GM18873 (cell line): ENCODE measurements around the gene DIP2B.

Experiments used
- ATAC-seq: cut with Tn5 transposase; IDR thresholded peaks from one replicate; pipeline ENCODE4 v1.9.1; 2021; ENCODE audit warnings: mild to moderate bottlenecking, moderate library complexity, moderate number of reproducible peaks; ENCODE audit not compliant: unreplicated experiment, low FRiP score

DIP2B gene

GRCh38 chr12:50634379-50634778, 129.6 kb downstream of the DIP2B start:
- no peak for ATAC-seq

DNA sequence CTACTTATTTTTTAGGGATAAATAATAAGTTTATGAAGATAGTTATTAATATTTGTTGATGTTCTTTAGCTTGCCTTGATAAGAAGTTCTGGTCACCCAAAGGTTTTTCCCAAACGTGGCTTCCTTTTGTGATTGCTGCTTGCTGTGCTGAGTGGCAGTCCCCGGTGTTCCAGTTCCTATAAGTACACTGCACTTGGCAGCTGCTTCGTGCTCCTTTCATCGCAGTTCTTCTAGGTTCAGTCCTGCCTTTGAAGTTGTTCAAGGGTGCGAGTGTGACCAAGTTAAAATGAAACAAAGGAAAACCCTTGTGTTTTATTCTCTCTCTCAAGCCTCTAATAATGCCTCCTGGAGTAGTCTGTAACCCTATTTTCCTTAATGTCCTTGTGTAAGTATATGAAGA, 130.6 kb downstream of the DIP2B start:
- no peak for ATAC-seq

- ATAC-seq: no peak
These were observed 131.1 kb downstream of the DIP2B start for GRCh38 chr12:50635857-50636256.

GRCh38 chr12:50636505-50636904, 131.7 kb downstream of the DIP2B start:
- no peak for ATAC-seq

DNA sequence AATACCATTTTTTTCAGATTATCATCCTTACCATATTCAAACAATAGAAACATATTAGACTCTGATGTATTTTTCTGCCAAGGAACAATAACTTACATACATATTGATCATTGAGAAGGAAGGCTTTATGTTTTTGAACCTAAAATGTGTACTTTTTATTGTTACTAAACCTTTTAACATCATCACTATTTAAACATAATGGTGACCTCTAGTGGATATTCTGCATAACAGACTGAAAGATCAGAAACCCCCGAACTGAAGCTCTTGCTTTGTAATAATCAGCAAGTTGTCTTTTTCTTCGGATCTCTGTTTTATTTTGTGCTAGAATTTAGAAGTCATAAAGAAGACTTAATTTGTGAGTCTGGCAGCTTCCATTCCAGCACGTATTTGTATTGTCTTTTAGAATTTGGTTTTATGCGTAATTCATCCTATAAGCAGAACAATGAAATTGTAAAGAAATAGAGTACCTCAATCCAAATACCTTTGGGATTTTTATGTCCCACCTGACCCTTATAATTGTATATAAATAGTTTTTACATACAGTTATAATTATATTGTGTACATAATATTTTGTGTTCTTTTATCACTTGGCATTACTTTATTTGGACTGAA, 133.2 kb downstream of the DIP2B start:
- ATAC-seq: no peak

GRCh38 chr12:50638482-50638880, 133.7 kb downstream of the DIP2B start:
- ATAC-seq: no peak

DNA sequence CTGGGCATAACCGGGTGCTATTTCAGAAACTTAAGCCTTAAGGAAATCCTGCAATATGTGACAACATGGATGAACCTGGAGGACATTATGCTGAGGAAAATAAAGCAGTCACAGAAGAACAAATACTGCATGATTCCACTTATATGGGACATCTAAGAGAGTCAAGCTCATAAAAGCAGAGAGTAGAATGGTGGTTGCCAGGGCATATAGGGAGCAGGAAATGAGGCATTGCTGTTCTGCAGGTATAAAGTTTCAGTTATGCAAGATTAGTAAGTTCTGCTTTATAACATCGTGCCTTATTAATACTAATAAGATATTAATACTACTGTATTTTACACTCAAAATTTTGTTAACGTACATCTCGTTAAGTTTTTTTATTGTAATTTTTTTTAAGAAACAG, 134.9 kb downstream of the DIP2B start:
- no peak for ATAC-seq

- no peak for ATAC-seq
These were observed 135.6 kb downstream of the DIP2B start for GRCh38 chr12:50640321-50640939.

DNA sequence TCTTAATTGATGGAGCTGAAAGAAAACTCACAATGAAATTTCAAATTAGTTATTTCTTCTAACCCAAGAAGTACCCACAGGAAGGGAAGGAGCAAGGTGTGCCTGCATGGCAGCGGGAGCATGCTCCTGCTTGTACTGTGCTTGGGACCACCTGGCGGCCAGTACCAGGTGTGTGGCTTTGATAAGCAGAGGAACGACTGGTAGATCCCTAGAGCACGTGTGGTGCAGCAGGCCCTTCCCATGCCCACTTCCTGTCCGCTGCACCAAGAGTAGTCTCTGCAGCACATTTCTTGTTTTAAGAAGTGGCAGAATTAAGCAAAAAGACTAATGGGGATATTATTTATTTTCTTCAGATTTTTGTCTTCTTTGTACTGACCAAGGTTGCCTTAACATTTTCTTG, 136.8 kb downstream of the DIP2B start:
- no peak for ATAC-seq

GRCh38 chr12:50642035-50642451, 137.3 kb downstream of the DIP2B start:
- no peak for ATAC-seq

- no peak for ATAC-seq
These were observed 138.0 kb downstream of the DIP2B start for GRCh38 chr12:50642761-50643160.

- ATAC-seq: no peak
These were observed 142.2 kb downstream of the DIP2B start for GRCh38 chr12:50647031-50647430.

DNA sequence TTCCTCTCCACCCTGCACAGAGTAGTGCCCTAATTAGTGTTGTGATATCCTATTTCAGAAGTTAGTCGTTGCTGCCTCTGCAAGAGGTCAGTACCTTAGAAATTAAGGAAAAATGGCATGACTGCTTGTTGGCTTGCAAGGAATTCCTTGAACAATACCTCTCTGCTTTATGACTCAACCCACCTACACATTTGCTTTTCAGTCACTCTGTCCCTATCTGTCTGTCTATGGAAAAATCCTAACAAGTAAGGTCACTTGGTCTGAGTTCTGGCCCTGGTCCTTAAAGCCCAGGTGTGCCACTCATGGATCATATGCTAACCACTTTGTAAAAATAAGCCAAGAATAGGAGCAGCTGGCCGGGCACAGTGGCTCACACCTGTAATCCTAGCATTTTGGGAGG, 142.7 kb downstream of the DIP2B start:
- no peak for ATAC-seq

DNA sequence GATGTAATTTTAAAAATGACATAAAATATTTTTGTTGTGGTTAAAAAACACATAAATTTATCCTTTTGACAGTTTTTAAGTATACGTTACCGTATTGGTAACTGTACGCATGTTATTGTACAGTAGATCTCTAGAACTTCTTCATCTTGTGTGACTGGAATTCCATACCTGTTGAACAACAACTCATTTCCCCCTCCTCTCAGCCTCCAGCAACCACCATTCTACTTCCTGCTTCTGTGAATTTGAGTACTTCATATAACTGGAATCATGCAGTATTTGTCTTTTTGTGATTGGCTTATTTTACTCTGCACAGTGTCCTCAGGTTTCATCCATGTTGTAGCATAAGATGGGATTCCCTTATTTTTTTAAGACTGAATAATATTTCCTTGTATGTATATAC, 145.5 kb downstream of the DIP2B start:
- no peak for ATAC-seq

DNA sequence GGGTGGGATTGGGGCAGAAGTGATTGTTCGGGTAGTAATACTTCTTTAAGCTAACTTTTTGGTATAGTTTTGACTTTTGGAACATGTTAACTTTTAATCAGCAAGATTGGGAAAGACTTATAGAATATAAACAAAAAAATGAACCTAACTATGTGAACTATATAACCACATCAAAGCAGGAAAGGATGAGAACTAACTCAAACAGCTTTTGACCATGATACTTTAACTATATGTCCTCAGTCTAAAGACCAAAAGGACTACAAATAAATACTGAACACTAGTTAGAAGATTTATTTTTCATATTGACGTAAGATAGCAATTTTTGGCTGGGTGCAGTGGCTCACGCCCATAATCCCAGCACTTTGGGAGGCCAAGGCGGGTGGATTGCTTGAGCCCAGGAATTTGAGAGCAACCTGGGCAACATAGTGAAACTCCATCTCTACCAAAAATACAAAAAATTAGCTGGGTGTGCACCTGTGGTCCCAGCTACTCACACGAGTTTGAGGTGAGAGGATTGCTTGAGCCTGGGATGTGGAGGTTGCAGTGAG, 150.7 kb downstream of the DIP2B start:
- ATAC-seq: no peak

GRCh38 chr12:50659260-50659659, 154.5 kb downstream of the DIP2B start:
- ATAC-seq: no peak

GRCh38 chr12:50659690-50660424, 155.1 kb downstream of the DIP2B start:
- ATAC-seq: no peak

DNA sequence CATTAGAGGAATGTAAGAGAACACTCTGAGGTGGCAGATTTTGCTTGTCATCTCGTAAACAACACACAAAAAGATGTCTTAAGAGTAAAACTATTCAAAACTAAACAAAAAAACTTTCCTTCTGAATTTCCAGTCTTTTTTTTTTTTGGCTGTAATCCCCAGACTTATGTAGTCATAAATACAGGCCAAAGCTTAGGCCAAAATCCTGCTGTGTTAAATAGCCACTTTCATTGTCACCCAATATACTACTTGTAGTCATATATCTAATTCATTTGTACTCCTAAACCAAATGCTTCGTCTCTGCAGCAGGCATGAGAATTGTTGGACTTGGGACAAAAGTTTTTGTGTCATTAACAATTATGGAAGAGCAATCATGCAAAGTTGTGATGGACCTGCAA, 155.6 kb downstream of the DIP2B start:
- no peak for ATAC-seq

DNA sequence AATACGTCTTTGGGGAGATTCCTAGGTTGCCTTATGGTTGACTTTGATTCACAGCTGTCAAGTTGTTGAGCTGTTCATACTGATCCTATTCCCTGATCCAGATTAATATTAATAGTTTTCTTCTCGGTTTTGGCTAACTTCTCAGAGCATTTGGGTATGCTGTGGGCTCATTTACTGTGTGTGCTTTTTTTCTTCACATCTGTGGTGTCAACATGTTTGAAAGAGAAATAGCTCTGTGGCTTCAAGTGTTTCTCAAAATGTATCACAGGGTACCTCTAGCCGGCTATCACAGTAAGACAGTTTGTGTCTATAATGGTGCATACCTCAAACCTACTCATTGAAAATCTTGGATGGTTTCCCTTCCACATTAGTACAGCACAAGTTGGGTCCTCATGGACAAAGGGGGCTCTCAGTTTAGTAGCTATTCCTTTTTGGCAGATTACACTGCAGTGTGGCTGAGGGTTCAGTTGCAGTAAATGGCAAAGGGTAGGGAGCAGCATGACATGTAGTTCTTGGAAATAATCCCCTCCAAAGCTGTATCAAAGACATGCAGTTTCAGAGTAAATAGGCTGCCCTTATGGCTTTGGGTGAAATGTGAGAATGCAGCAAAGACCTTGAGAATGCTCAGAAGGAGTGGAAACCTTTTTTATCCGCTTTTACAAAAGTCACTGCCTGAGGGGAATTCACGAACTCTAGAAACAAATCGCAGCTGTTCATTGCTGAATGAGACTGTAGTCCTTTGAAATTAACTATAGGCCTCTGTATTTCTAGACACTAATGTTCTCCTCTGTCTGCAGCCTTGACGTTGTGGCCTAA, 156.7 kb downstream of the DIP2B start:
- no peak for ATAC-seq

DNA sequence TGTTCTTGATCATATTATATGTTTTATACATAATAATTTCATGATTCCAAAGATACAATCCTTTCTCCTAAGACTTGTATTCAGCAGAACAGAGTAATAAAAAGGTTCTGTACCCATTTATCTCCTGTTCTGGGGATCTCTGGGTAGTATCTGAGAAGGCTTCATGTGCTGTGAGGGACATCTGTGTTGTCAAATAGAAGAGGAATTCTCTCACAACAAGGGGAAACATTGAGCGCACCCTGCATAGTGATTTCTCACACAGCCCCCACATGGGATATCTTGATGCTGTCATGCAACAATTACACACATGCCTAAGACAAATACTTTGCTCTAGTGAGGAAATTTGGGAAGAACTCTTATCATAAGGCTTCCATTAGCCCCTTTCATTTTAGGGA, 157.3 kb downstream of the DIP2B start:
- ATAC-seq: no peak

DNA sequence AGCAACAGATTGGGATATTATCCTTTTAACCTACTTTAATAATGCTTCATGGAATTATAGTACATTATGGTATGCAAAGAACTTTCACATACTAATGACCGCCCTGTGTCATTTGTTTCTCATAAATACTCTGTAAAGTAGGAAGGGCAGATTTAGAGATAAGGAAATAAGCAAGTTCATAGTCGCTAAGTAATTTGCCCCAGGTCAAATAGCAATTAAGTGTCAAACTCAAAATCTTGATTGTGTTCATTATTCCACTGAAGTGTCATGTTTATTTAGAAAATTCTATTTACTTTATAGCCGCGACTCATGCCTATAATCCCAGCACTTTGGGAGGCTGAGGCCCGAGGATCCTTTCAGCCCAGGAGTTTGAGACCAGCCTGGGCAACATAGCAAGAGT, 160.4 kb downstream of the DIP2B start:
- ATAC-seq: no peak
